ENCODE measurements around the gene DOK4. TPM values are rescaled to one million over a fixed set of nuclear protein-coding genes. Genes with fewer than 3 reads are reported as not detected.

Gene DOK4
- total RNA-seq, 4 donors from 2014 or later: 1.8 to 31.6 (median 24.5) TPM

GRCh38 chr16:57471852-57472664 is 14.2 kb downstream of the DOK4 start:
- no peak for DNase-seq
- no peak overlapping the region for H3K4me3 ChIP-seq
- no peaks in the 10 kb centered on the region for H3K9me3 ChIP-seq
- H3K4me1 ChIP-seq: no peaks in the 10 kb centered on the region
- intact Hi-C loops (cut with DNase I; ENCODE audit: low total_unique reads): no loop called here
- no peaks in the 10 kb centered on the region for H3K27me3 ChIP-seq
- TF ChIP-seq POLR2A (IDR thresholded peaks at IDR 0.05) (no peak), CTCF (IDR thresholded peaks at IDR 0.05) (no peak)
- H3K27ac ChIP-seq: no peak overlapping the region
- no peaks in the 10 kb centered on the region for H3K36me3 ChIP-seq

DNA sequence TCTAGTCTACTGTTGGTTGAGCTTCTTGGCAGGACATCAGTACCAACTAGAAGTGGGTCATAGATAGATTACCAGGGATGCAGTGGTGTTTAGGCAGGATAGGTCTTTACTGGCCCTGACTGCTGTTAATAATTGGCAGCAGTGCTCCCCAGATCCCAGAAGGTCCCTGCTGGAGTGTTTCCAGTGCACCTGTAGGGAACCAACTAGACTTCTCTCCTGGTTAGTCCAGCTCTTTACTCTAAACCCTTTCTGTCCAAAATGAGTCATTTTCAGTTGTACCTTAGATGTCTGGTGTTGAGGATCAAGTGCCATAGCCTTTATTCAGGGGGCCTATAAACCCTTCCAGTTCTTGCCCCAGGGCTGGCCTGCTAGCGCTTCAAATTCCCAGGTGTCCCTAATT is 15.1 kb downstream of the DOK4 start:
- DNase-seq: no peak
- no peaks in the 10 kb centered on the region for H3K27me3 ChIP-seq
- H3K4me1 ChIP-seq: no peaks in the 10 kb centered on the region
- no peak overlapping the region for H3K4me3 ChIP-seq
- no peaks in the 10 kb centered on the region for H3K9me3 ChIP-seq
- TF ChIP-seq POLR2A (IDR thresholded peaks at IDR 0.05): no peak
- TF ChIP-seq CTCF (IDR thresholded peaks at IDR 0.05): no peak
- intact Hi-C loops (cut with DNase I; ENCODE audit: low total_unique reads): no loop called here
- peak overlapping the region; percentile 21 to 47 for H3K27ac ChIP-seq
- no peaks in the 10 kb centered on the region for H3K36me3 ChIP-seq

DNA sequence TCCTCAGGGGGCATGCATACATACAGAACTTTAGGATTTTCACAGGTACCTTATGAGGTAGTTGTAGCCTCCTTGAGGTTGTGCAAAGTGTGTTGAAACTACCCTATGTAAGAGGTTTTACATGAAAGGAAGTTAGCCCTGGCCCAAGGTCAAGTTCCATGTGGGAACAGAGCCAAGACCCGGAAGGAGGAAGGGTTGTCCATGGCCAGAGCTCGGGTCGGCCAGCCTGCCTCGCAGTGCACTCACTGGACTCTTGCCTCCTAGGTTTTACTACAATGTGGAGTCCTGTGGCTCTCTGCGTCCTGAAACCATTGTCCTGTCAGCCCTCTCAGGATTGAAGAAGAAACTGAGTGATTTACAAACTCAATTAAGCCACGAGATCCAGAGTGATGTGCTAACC is 15.6 kb downstream of the DOK4 start:
- Histone ChIP-seq H3K9me3 (no peaks in the 10 kb centered on the region), H3K4me1 (no peaks in the 10 kb centered on the region), H3K36me3 (no peaks in the 10 kb centered on the region), H3K4me3 (no peak overlapping the region), H3K27ac (peak overlapping the region; percentile 21 to 47), H3K27me3 (no peaks in the 10 kb centered on the region)
- TF ChIP-seq CTCF (IDR thresholded peaks at IDR 0.05) (no peak), POLR2A (IDR thresholded peaks at IDR 0.05) (no peak)
- DNase-seq: peak; percentile 71 to 73
- intact Hi-C loops (cut with DNase I; ENCODE audit: low total_unique reads): no loop called here

- H3K4me1 ChIP-seq: peaks cover 1 to 3% of the 10 kb centered on the region in 2 donors
- no peak overlapping the region for H3K4me3 ChIP-seq
- H3K27me3 ChIP-seq: no peaks in the 10 kb centered on the region
- no peaks in the 10 kb centered on the region for H3K36me3 ChIP-seq
- no peak for DNase-seq
- TF ChIP-seq CTCF (IDR thresholded peaks at IDR 0.05) (no peak), POLR2A (IDR thresholded peaks at IDR 0.05) (no peak)
- peak overlapping the region in 1 of 2 donors; percentile 47 for H3K27ac ChIP-seq
- intact Hi-C loops (cut with DNase I; ENCODE audit: low total_unique reads): no loop called here
- no peaks in the 10 kb centered on the region for H3K9me3 ChIP-seq
Measured at GRCh38 chr16:57469917-57470470, 16.3 kb downstream of the DOK4 start.

GRCh38 chr16:57469046-57469445 is 17.2 kb downstream of the DOK4 start:
- intact Hi-C loops (cut with DNase I; ENCODE audit: low total_unique reads): no loop called here
- H3K36me3 ChIP-seq: no peaks in the 10 kb centered on the region

More at GRCh38 chr16:57469046-57469445, 17.2 kb downstream of the DOK4 start:
- Histone ChIP-seq H3K27ac (no peak overlapping the region), H3K9me3 (no peaks in the 10 kb centered on the region), H3K4me1 (peaks cover 4 to 12% of the 10 kb centered on the region in 2 donors), H3K4me3 (no peak overlapping the region), H3K27me3 (no peaks in the 10 kb centered on the region)
- DNase-seq: no peak
- no peak for TF ChIP-seq POLR2A (IDR thresholded peaks at IDR 0.05)
- TF ChIP-seq CTCF (IDR thresholded peaks at IDR 0.05): no peak

Data from uterus (tissue), 4 donors.